ENCODE measurements around the gene ZNF160.

- TF ChIP-seq CTCF (conservative IDR thresholded peaks at IDR 0.05; ENCODE audit: low read depth, low read length) (no peak), SMC3 (IDR thresholded peaks at IDR 0.05; ENCODE audit: low read depth, low read length) (no peak), MXI1 (IDR thresholded peaks at IDR 0.05; ENCODE audit: borderline replicate concordance, low read depth, low read length) (no peak), POLR2A (IDR thresholded peaks at IDR 0.05; ENCODE audit: low read depth, low read length) (no peak), MAFK (IDR thresholded peaks at IDR 0.05; ENCODE audit: low read depth, low read length) (no peak)
These were observed 15.1 kb downstream of the ZNF160 start for GRCh38 chr19:53088091-53088490.
